ENCODE data around the gene WHAMM.

- TF ChIP-seq CTCF (conservative IDR thresholded peaks at IDR 0.05; ENCODE audit: low read depth, low read length) (no peak), POLR2A (IDR thresholded peaks at IDR 0.05; ENCODE audit: low read depth, low read length) (no peak)
These were observed 37.4 kb upstream of the WHAMM start for GRCh38 chr15:82771789-82772607.
